Skeletal muscle tissue (tissue), 4 donors: ENCODE results near the gene C22orf42. TPM values are rescaled to one million over a fixed set of nuclear protein-coding genes. Genes with fewer than 3 reads are reported as not detected.
"Not testable (repeated sequence)": the region's sequence is repeated elsewhere in the genome, so short reads cannot be mapped to it uniquely, and the experiment has no call there.

Experiments used
- H3K27ac ChIP-seq: one replicate; pipeline ENCODE4 v1.7.0; 2013; ENCODE audit warnings: mild to moderate bottlenecking, low read depth, low read length, inconsistent platforms
- H3K27me3 ChIP-seq, 3 donors: one replicate each; pipeline ENCODE4 v1.7.0; 2013; ENCODE audit warnings: low read length in 3 of 3; ENCODE audit not compliant: control insufficient read depth in 3 of 3, insufficient read depth in 3 of 3
- H3K36me3 ChIP-seq, 3 donors: one replicate each; pipeline ENCODE4 v1.7.0; 2013; ENCODE audit warnings: low read length in 3 of 3; ENCODE audit not compliant: control insufficient read depth in 3 of 3, insufficient read depth in 3 of 3
- H3K4me1 ChIP-seq, 3 donors: one replicate each; pipeline ENCODE4 v1.7.0; 2013; ENCODE audit warnings: low read length in 3 of 3, mild to moderate bottlenecking in 3 of 3; ENCODE audit not compliant: control insufficient read depth in 3 of 3, insufficient read depth in 3 of 3
- H3K4me3 ChIP-seq, 3 donors: one replicate each; pipeline ENCODE4 v1.7.0; 2013; ENCODE audit warnings: low read length in 3 of 3
- H3K9ac ChIP-seq, 3 donors: one replicate each; pipeline ENCODE4 v1.7.0; 2013; ENCODE audit warnings: low read length in 3 of 3, mild to moderate bottlenecking in 3 of 3, moderate library complexity in 2 of 3, low read depth in 1 of 3
- H3K9me3 ChIP-seq, 3 donors: one replicate each; pipeline ENCODE4 v1.7.0; 2013; ENCODE audit warnings: low read length in 3 of 3; ENCODE audit not compliant: control insufficient read depth in 3 of 3
- total RNA-seq: library from RNA; depleted of rRNA; stranded (reverse); fragments of >200 nt; gene quantifications from one replicate; pipeline ENCODE4 v1.2.3, GENCODE V29; 2014
- donor health status: Osteomylitis.

Gene C22orf42
- total RNA-seq, 1 donor from 2014 or later = not detected

DNA sequence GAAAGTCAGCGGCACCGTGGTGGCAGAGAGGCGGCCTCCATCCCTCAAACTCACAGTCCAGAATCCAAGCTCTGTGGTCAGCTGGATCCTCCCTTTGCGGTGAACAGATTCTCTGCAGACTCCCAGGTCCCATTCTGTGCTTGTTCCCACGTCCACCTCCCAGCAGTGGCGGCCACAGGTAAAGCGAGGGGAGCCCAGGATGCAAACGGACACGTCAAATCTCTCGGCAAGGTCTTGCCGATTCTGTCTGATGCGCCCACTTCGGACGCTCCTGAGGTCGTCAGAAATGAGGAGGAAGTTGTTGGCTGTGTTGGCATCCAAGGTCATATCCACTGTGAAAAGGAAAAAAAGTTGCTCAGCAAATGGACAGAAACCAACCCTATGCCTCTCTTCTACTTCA is 31.9 kb upstream of the C22orf42 start:
- not testable (repeated sequence) for H3K9ac ChIP-seq, H3K9me3 ChIP-seq, H3K27ac ChIP-seq, H3K4me3 ChIP-seq, H3K36me3 ChIP-seq, H3K4me1 ChIP-seq
- H3K27me3 ChIP-seq = peaks cover 0 to 11% (median 3%) of the 10 kb centered on the region in 3 donors

DNA sequence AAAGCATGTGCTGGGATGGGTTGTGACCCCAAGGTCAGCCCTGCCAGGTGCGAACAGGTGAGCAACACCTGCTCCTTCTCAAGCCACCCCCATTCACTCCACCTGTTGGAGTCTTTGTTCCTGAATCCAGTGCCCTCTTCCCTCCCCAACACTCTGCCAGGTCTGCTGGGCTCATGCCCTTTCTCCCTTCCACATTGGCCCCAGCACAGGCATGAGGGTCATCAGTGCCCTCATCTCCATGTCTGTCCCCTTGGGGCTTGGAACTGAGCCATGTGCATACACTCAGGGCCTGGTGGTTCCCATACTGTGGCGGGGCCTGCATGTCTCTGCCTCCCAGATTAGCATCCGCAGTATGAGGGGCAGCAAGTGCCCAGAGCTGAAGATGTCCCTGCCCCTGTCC is 26.7 kb upstream of the C22orf42 start:
- H3K36me3 ChIP-seq = no peaks in the 10 kb centered on the region
- no peak overlapping the region for H3K9ac ChIP-seq
- no peak overlapping the region for H3K4me3 ChIP-seq
- H3K27ac ChIP-seq = no peak overlapping the region
- H3K9me3 ChIP-seq = no peaks in the 10 kb centered on the region
- peaks cover 2 to 13% (median 6%) of the 10 kb centered on the region in 3 donors for H3K27me3 ChIP-seq
- H3K4me1 ChIP-seq = no peaks in the 10 kb centered on the region

DNA sequence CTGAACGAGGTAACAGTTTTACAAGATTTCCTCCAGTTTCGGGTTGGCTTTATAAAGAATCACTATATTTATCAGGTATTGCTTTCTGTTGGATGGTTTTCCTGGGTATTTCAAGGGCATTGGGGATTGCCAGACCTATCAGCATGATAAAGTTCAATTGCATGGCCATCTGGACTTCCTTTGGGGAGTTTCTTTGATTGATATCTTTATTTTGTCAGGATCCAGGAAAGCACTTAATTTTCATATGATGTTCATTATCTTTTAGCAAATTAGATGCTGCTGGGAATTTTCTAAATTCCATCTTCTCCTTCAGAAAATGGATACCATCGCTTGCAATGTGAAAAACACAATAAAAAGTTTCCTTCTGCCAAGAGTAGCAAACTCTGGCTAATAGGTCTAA is 24.5 kb upstream of the C22orf42 start:
- no peaks in the 10 kb centered on the region for H3K9me3 ChIP-seq
- no peak overlapping the region for H3K27ac ChIP-seq
- H3K9ac ChIP-seq = no peak overlapping the region
- no peaks in the 10 kb centered on the region for H3K4me1 ChIP-seq
- H3K27me3 ChIP-seq = peaks cover 10 to 18% (median 14%) of the 10 kb centered on the region in 3 donors
- H3K4me3 ChIP-seq = no peak overlapping the region
- H3K36me3 ChIP-seq = no peaks in the 10 kb centered on the region

DNA sequence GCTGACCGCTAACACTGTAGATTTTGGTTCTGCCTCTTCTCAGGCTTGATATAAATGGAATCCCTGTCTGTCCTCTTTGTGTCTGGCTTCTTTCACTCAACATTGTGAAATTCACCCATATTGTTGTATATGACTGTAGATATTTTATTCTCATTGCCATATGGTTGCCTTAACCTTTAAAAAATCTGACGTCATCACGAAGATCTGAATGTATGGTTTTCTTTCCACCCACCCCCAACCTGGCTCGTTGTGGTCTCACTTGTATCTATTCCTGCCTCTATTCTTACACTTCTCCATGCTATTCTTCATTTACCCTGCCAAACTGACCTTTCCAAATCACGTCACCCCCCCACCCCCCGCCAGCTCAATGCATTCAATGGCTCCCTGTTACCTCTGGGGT is 21.9 kb upstream of the C22orf42 start:
- Histone ChIP-seq H3K4me1 (no peaks in the 10 kb centered on the region), H3K27me3 (peaks cover 22 to 30% (median 25%) of the 10 kb centered on the region in 3 donors), H3K4me3 (no peak overlapping the region), H3K27ac (no peak overlapping the region), H3K9ac (no peak overlapping the region), H3K36me3 (no peaks in the 10 kb centered on the region), H3K9me3 (no peaks in the 10 kb centered on the region)

DNA sequence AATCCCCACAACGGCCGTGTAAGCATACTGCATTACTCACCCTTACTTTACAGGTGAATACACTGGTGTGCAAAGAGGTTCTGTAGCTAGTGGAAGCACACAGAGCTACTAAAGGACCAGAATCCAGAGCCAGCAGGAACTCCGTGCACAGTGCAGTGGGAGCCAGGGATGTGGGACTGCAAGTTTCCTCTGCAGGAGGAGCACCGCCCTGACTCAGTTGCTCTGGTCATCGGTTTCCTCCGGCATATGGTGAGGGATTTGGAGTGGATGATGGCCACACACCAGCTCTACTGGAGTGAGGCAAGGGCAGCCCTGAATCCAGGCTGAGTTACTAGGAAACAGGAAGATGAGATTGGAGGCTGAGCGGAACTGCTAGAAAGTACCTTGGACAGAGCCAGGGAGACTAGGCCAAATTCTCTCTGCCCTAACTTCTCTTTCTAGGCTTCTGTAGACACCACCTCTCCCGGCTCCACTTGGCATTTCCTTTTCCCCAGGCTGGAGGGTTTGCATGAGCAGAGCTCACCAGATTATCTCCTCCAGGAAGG is 18.2 kb upstream of the C22orf42 start:
- no peaks in the 10 kb centered on the region for H3K4me1 ChIP-seq
- H3K27me3 ChIP-seq = peaks cover 38 to 48% (median 42%) of the 10 kb centered on the region in 3 donors
- no peaks in the 10 kb centered on the region for H3K9me3 ChIP-seq
- H3K9ac ChIP-seq = no peak overlapping the region
- no peak overlapping the region for H3K27ac ChIP-seq
- H3K36me3 ChIP-seq = no peaks in the 10 kb centered on the region
- no peak overlapping the region for H3K4me3 ChIP-seq

DNA sequence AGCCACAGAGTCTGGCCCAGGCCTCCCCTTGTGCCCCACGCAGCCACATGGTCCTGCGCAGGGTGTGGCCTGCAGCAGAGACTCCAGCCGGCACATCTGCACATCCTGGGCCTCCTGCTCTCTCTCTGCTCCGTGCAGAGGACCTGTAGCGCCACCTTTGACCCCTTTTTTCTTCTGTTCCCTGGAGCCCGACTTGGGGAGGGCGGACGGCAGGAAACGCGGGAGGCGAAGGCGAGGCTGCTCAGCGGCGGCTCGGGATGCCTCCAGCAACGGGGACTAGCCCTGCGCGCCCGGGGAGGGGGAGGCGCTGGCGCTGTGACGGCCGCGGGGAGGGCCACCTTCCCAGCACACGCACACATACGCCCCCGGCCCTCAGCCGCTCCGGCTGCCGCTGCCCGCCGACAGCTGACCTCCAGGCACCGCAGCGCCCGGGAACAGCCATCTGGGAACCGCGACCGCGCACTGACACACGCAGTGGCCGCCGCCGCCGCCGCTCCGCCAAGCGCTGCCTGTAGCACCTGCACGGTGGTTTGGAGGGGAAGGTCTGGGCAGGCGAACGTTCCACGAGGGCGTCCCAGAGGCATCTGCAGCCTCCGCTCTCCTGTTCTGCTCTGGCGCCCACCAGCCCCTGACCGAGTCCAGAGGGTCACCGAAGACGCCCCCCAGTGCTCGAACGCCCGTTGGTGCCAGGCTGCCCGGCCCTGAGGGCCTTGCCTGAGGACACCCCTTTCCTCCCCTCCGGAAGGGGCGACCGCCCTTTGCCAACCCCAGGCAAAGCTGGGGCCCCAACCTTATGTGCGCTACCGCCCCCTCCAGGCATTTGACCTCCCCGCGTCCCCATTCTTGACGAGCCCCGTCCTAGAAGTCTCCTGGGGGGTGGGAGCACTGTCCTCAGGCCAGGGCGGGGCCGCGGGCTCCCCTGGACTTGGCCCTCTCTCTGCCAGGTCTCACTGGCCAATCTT is 16.9 kb upstream of the C22orf42 start:
- H3K27me3 ChIP-seq = peaks cover 38 to 48% (median 42%) of the 10 kb centered on the region in 3 donors
- H3K9ac ChIP-seq = no peak overlapping the region
- H3K4me1 ChIP-seq = no peaks in the 10 kb centered on the region
- no peaks in the 10 kb centered on the region for H3K36me3 ChIP-seq
- H3K9me3 ChIP-seq = no peaks in the 10 kb centered on the region
- no peak overlapping the region for H3K4me3 ChIP-seq
- no peak overlapping the region for H3K27ac ChIP-seq

DNA sequence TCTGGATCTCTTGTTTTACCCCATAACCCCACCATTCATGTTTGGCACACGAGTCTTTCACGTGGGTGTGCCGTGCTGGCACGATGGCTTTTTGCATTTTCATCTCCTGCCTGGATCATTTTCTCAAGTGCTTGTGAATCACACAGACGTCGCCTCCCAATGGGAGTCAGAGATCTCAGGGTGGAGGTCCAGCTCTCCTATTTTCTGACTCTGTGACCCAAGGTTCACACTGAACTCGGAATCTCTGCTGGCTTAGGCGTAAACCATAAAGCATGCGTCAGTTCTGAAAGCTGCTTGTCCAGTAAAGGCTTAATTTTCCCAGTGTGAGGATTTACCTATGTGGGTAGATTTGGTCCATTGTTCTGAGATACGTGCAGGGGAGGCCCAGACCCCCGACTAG is 16.0 kb upstream of the C22orf42 start:
- Histone ChIP-seq H3K27me3 (peaks cover 36 to 40% (median 38%) of the 10 kb centered on the region in 3 donors), H3K9me3 (no peaks in the 10 kb centered on the region), H3K4me1 (no peaks in the 10 kb centered on the region), H3K9ac (no peak overlapping the region), H3K27ac (no peak overlapping the region), H3K36me3 (no peaks in the 10 kb centered on the region), H3K4me3 (no peak overlapping the region)

DNA sequence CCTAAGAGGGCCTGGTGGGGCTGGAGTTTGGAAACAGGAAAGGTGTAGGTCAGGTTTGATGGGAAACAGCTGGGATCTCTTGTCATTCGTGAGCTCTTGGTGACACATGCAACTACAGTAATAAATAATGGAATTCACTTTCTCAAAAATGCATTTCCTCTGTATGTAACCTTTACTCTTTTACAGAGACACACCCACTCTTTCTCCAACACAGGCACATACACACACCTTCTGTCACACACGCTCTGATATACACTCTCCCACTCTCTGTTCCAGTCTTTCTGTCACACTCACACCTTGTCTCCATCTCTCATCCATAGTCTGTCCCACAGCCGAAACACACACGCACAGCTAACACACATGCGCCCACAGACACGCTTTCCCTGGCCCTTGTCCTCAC is 6.6 kb upstream of the C22orf42 start:
- Histone ChIP-seq H3K4me1 (no peaks in the 10 kb centered on the region), H3K9me3 (no peaks in the 10 kb centered on the region), H3K27me3 (peaks cover 3 to 11% (median 9%) of the 10 kb centered on the region in 3 donors), H3K36me3 (no peaks in the 10 kb centered on the region), H3K9ac (no peak overlapping the region), H3K4me3 (no peak overlapping the region), H3K27ac (no peak overlapping the region)

DNA sequence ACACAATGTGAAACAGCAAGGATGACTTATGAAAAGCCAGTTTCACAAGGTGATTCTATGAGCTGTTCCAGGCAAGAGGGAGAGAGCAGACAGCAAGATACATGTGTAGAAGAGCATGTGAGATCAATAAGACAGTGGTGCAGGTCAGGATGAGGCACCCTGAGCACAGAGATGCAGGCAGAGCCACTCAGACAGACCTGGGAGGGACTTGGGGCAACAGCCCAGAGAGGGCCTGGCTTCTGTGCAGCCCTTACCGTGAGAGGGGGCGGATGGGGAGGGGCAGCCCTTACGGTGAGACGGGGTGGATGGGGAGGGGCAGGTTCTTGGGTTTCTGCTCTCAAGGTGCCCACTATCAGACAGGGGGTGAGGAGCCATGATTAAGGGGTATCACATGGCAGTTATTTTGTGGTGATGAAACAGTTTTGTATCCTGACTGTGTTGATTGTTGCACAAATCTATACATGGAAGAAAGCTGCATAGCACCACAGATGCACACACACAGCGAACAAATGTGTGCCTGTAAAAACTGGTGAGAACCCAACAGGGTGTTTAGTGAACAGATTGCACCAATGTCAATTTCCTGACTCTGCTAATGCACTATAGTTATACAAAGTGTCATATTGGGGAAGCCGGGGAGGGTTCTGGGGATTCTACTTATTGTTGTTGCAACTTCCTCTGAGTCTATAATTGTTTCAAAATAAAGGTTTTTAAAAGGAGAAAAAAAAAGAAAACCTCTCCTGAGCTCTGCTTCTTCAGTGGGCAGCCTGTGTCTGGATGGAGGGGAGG is 5.2 kb upstream of the C22orf42 start:
- H3K4me1 ChIP-seq = no peaks in the 10 kb centered on the region
- H3K9me3 ChIP-seq = no peaks in the 10 kb centered on the region
- H3K9ac ChIP-seq = no peak overlapping the region
- no peaks in the 10 kb centered on the region for H3K36me3 ChIP-seq
- no peak overlapping the region for H3K4me3 ChIP-seq
- no peak overlapping the region for H3K27ac ChIP-seq
- peaks cover 3 to 12% (median 10%) of the 10 kb centered on the region in 3 donors for H3K27me3 ChIP-seq

DNA sequence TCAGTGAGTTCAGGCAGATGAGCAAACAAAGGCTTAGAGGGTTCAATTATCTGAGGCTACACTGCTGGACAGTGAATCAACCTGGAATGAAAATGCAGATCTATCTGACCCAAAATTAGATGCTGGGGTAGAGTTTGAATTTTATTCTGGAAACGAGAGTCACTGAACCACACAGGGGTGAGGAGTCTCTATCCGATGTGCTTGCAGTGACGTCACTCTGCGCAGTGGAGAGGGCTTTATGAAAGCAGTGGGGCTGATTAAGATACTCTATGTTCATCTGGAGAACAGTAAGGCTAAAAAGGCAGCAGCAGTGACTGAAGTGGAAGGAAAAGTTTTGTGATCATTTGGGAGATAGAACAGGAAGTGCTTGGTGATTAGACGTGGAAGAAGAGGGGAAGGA is 1.3 kb upstream of the C22orf42 start:
- peaks cover 3 to 13% (median 13%) of the 10 kb centered on the region in 3 donors for H3K27me3 ChIP-seq
- H3K9ac ChIP-seq, H3K4me1 ChIP-seq, H3K9me3 ChIP-seq, H3K4me3 ChIP-seq, H3K36me3 ChIP-seq, H3K27ac ChIP-seq: not testable (repeated sequence)
